Mesothelial cell of epicardium (in vitro differentiated cells): ENCODE results near the gene NFIB. TPM values are rescaled to one million over a fixed set of nuclear protein-coding genes. Genes with fewer than 3 reads are reported as not detected.

Experiments
- DNase-seq, 2 experiments: peaks; one replicate each; pipeline ENCODE4 v3.0.0; 2021; ENCODE audit warnings: low spot score in 2 of 2; ENCODE audit not compliant: unreplicated experiment in 2 of 2
- H3K27ac Mint-ChIP-seq: 2 replicates; pipeline ENCODE4 v1.8.0; 2021; ENCODE audit warnings: mixed read lengths
- H3K27me3 Mint-ChIP-seq: 2 replicates; pipeline ENCODE4 v1.8.0; 2021; ENCODE audit warnings: low read depth, mixed read lengths
- H3K36me3 Mint-ChIP-seq: 2 replicates; pipeline ENCODE4 v1.8.0; 2021; ENCODE audit warnings: mixed read lengths
- H3K4me1 Mint-ChIP-seq: 2 replicates; pipeline ENCODE4 v1.8.0; 2021; ENCODE audit warnings: mixed read lengths
- H3K4me3 Mint-ChIP-seq: 2 replicates; pipeline ENCODE4 v1.8.0; 2021; ENCODE audit warnings: mild to moderate bottlenecking, moderate library complexity, mixed read lengths
- H3K9me3 Mint-ChIP-seq: 2 replicates; pipeline ENCODE4 v1.8.0; 2021; ENCODE audit warnings: mixed read lengths
- total RNA-seq: library from RNA; stranded (reverse); gene quantifications from 3 replicates; pipeline ENCODE4 v1.2.1, GENCODE V29; 2021
- TF ChIP-seq, protein P1 (sequence below): fragments of 200-600 bp; sonication (generic); IDR thresholded peaks from one replicate; pipeline ENCODE4 v1.5.0; 2021; ENCODE audit warnings: antibody characterized with exemption; ENCODE audit not compliant: unreplicated experiment

NFIB gene
- total RNA-seq, 1 donor from 2014 or later: 230 TPM

DNA sequence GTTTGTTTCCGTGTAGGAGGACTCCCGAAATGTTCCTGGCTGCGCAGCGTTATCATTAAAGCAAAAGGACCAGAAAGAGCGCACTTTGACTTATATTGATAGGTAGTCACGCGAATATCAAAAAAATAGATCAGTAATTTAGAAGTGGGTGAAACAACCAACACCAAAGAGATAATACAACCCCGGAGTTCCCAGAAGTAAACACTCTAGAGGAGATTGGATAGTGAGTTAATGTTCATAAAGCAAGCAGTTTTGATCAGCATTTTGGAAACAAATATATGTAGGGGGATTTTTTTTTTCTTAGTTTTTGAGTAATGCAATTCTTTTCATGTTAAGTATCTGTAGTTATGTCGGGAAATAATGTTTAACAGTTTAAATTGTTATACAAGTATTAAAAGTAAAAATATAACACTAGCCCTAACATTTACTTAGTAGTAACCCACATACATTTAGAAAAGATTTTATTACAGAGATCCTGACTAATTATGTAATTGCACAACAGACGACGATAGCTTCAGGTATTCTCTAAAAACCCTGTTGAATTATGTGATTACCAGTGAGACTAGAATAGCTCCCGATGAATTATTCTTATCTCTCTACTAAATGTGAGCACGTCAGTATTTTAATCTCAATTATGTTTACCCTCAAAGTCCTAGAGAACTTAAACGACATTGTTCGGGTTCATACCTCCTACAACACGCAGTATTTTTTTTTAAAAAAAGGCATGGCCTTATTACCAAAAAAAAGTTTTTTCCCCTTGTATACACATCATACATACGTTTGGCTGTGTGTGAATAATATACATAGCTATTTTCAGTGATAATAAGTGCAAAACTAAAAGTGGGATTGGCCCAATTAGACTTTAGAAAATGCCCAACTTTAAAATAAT, 9.4 kb upstream of the NFIB start:
- Mint-ChIP-seq H3K4me1 (peaks cover 53% of the 10 kb centered on the region), H3K27ac (peak overlapping the region; percentile 97), H3K4me3 (peak overlapping the region; percentile 77), H3K9me3 (no peaks in the 10 kb centered on the region), H3K36me3 (no peaks in the 10 kb centered on the region), H3K27me3 (no peaks in the 10 kb centered on the region)
- DNase-seq: no peak
- TF ChIP-seq, protein P1, sequence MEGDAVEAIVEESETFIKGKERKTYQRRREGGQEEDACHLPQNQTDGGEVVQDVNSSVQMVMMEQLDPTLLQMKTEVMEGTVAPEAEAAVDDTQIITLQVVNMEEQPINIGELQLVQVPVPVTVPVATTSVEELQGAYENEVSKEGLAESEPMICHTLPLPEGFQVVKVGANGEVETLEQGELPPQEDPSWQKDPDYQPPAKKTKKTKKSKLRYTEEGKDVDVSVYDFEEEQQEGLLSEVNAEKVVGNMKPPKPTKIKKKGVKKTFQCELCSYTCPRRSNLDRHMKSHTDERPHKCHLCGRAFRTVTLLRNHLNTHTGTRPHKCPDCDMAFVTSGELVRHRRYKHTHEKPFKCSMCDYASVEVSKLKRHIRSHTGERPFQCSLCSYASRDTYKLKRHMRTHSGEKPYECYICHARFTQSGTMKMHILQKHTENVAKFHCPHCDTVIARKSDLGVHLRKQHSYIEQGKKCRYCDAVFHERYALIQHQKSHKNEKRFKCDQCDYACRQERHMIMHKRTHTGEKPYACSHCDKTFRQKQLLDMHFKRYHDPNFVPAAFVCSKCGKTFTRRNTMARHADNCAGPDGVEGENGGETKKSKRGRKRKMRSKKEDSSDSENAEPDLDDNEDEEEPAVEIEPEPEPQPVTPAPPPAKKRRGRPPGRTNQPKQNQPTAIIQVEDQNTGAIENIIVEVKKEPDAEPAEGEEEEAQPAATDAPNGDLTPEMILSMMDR: no peak

DNA sequence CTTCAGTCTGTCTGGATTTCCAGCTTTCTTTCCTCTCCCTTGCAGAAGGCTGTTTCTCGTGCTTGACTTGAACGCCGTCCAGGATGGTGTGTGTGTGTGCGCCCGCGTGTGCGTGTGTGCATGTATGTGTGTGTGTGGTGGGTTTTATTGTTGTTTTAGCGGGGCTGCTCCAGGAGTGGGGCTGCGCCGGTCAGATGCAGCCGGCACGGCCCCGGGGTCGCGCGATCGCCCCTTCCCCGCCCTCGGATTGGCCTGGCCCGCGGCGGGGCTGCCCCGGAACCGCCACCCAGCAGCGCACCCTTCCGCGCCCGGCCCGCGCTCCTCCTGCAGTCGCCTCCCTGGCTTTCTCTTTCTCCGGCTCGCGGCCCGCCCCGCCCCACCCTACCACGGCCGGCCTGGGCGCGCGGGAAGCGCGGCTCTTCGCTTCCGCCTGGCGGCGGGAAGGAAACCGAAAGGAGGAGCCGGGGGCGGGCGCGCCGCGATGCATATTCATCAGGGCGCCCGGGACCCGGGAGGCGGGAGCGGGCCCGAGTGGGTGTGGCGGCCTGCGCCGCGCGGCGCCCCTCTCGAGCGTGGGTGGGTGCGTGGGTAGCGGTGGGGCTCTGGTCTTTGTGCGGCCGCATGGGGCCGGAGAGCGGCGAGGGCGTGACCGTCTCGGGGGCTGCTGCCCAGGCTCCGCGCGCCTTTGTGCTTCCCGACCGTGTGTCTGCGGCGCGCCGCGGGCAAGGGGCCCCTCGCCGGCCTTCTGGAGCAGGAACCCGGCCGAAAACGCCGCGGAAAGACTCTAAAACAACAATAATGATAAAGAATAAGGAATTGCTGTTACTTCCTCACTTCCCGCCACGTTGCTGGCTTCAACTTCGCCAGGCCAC, 8.5 kb upstream of the NFIB start:
- no peaks in the 10 kb centered on the region for H3K27me3 Mint-ChIP-seq
- no peaks in the 10 kb centered on the region for H3K9me3 Mint-ChIP-seq
- peak overlapping the region; percentile 99 for H3K27ac Mint-ChIP-seq
- peak; percentile 83 to 91 for DNase-seq
- TF ChIP-seq, protein P1: peak; percentile 55
- peaks cover 62% of the 10 kb centered on the region for H3K4me1 Mint-ChIP-seq
- no peaks in the 10 kb centered on the region for H3K36me3 Mint-ChIP-seq
- H3K4me3 Mint-ChIP-seq: peak overlapping the region; percentile 89

DNA sequence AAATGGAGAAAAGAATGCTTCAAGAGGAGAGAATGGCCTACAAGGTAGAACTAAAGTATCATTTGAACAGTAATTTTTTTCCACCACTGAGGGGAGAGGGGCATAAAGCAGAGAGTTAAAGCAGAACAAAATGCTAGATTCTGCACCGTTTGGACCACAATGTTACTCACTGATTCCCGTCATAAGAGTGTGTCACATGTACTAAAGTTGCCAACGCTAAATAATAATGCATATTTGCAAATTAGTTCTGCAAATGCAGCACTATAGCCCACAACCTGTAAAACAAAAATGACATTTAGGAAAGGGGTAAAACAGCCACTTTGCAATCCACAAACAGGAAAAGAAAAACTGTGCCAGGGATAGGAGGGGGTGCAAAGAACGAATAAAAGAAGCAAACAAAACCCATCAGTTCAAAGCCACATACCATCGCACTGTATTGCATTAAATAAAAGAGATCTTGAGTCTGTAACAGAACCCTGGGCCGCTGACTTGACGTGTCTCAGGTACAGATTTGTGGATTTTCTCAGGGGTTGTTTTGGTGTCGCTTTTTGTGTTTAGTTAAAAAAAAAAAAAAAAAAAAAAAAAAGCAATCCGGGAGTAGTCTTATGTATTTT, 7.7 kb upstream of the NFIB start:
- peak overlapping the region; percentile 89 for H3K4me3 Mint-ChIP-seq
- H3K4me1 Mint-ChIP-seq: peaks cover 68% of the 10 kb centered on the region
- TF ChIP-seq, protein P1: no peak
- DNase-seq: no peak
- peak overlapping the region; percentile 99 for H3K27ac Mint-ChIP-seq
- no peaks in the 10 kb centered on the region for H3K36me3 Mint-ChIP-seq
- H3K9me3 Mint-ChIP-seq: no peaks in the 10 kb centered on the region
- H3K27me3 Mint-ChIP-seq: no peaks in the 10 kb centered on the region

DNA sequence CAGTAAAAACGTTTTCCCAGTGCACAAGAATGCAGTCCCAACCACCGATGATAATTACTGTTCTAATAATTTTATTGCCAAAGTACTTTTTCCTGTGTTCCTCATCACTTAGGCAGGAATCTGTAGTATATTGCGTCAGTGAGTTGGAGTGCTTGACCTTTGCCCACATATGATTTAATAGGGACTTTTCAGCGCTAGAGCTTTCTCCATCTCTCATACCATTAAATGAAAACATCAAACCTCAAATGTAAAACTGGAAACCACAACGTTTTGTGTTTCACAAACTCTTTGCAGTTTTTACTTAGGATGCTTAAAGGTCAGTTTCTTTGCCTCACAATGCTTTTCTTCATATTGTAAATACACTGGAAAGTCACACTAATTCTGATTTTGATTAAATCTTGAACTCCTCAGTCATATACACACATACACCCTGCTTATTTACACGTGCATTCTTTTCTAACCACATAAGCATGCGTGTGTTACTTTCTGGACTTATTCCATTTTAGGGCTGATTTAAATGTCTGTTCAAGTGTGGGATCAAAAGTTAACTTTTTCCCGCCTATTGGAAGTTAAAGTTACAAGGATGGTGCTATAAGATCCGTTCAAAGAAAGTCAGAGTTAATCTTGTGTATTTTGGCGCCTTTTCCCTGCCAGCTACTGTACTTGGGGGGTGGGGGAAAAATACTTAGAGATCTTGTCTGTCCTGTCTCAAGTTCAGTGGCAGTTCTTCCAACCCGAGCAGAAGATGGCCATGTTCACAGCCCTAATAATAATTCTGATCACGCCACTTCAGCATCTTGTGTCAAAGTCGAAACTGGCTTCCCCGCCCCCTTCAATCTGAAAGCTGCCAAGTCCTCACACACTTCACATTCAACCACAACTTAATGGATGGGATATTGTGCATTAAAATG, 6.6 kb upstream of the NFIB start:
- no peaks in the 10 kb centered on the region for H3K36me3 Mint-ChIP-seq
- DNase-seq: no peak
- H3K4me1 Mint-ChIP-seq: peaks cover 66% of the 10 kb centered on the region
- peak overlapping the region; percentile 99 for H3K27ac Mint-ChIP-seq
- H3K27me3 Mint-ChIP-seq: no peaks in the 10 kb centered on the region
- TF ChIP-seq, protein P1: no peak
- no peaks in the 10 kb centered on the region for H3K9me3 Mint-ChIP-seq
- peak overlapping the region; percentile 89 for H3K4me3 Mint-ChIP-seq
